HG03039 (cell line): ENCODE results near the gene REXO1.
"Not testable (repeated sequence)": the region's sequence is repeated elsewhere in the genome, so short reads cannot be mapped to it uniquely, and the experiment has no call there.

Experiments
- ATAC-seq: cut with Tn5 transposase; IDR thresholded peaks from one replicate; pipeline ENCODE4 v1.9.1; 2021; ENCODE audit warnings: mild to moderate bottlenecking, moderate library complexity; ENCODE audit not compliant: unreplicated experiment

Gene REXO1

GRCh38 chr19:1848399-1849131, at the start of gene REXO1:
TSS of gene REXO1 (minus strand) at chr19:1848483. CDS start at chr19:1848358, 125 bp downstream.
- ATAC-seq, result peak; percentile 58

GRCh38 chr19:1896508-1896907, 48.2 kb upstream of the REXO1 start:
- no peak for ATAC-seq

GRCh38 chr19:1893791-1894190, 45.5 kb upstream of the REXO1 start:
- no peak for ATAC-seq

- no peak for ATAC-seq
Measured at GRCh38 chr19:1889907-1890306, 41.6 kb upstream of the REXO1 start.

DNA sequence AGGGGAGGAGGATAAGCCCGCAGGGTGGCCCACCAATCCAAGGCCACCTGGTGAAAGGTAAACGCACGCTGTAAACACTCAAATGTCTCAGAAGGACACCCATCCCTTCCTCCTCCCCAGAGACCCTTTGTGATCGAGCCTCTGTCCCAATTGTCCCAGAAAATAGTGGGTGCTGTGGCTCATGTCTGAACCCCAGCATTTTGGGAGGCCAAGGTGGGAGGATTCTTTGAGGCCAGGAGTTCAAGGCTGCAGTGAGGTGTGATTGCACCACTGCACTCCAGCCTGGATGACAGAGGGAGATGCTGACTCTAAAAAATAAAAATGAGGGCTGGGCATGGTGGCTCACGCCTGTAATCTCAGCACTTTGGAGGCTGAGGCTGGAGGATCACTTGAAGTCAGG, 40.1 kb upstream of the REXO1 start:
- no peak for ATAC-seq

DNA sequence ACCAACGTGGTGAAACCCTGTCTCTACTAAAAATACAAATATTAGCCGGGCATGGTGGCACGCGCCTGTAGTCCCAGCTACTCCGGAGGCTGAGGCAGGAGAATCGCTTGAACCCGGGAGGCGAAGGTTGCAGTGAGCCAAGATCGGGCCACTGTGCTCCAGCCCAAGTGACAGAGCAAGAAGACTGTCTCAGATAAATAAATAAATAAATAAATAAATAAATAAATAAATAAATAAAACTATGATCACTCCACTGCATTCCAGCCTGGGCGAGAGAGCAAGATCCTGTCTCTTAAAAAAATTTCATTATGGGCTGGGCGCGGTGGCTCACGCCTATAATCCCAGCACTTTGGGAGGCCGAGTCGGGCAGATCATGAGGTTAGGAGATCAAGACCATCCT, 38.1 kb upstream of the REXO1 start:
- ATAC-seq, result not testable (repeated sequence)

GRCh38 chr19:1885398-1886119, 37.3 kb upstream of the REXO1 start, which contains the start of gene ABHD17A:
TSS of gene ABHD17A (minus strand) at chr19:1885496. CDS start at chr19:1881566, 3,930 bp downstream.
- ATAC-seq, result peak; percentile 73

DNA sequence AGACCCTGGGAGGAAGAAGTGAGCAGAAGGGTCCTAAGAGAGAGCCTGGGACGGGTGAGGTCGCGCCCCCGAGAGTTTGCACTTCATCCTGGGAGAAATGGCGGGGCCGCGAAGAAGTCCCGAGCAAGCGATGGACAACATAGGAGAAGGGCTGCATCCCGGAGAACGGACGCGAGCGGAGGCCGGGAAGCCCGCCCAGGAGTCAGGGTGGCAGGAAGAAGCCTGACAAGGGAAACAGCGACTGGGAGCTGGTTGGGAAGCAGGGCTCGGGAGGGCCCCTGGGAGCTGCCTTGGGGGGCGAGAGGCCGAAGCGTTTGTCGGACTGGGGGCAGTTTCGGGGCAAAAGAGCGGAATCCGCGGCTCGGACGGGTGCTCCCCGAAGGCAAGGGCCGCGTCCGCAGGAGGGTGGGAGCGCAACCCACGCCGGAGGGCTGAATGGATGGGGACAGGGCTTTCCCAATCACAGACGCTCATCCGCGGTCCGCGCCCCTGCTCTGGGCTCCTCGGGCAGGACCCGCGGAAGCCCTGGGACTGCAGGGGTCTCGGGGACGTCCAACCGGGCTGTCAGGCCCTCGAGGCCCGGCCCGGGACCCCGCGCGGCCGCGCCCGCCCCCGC, 36.5 kb upstream of the REXO1 start:
- peak; percentile 3 for ATAC-seq

- ATAC-seq, result no peak
Measured at GRCh38 chr19:1884291-1884718, 36.0 kb upstream of the REXO1 start.

DNA sequence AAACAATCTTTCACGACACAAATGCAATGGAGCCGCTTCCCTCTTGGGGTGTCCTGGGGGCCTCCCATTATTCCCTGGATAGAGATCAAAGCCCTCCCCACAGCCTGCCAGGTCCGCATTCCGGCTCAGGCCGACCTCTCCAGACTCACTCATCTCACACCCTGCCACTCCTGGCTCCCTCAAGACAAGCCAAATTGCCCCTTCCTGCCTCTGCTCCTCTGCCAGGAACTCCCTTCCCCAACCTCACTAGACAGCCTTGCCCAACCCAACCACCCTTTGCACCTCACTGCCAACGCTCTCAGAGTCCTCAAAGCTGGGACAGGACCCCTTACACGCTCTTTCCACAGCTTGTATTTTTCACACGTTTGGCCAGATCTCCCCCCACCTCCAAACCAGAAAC, 35.5 kb upstream of the REXO1 start:
- ATAC-seq, result no peak

- ATAC-seq, result no peak
Measured at GRCh38 chr19:1882786-1883692, 34.8 kb upstream of the REXO1 start.

GRCh38 chr19:1882089-1882785, 34.0 kb upstream of the REXO1 start:
- ATAC-seq, result no peak

DNA sequence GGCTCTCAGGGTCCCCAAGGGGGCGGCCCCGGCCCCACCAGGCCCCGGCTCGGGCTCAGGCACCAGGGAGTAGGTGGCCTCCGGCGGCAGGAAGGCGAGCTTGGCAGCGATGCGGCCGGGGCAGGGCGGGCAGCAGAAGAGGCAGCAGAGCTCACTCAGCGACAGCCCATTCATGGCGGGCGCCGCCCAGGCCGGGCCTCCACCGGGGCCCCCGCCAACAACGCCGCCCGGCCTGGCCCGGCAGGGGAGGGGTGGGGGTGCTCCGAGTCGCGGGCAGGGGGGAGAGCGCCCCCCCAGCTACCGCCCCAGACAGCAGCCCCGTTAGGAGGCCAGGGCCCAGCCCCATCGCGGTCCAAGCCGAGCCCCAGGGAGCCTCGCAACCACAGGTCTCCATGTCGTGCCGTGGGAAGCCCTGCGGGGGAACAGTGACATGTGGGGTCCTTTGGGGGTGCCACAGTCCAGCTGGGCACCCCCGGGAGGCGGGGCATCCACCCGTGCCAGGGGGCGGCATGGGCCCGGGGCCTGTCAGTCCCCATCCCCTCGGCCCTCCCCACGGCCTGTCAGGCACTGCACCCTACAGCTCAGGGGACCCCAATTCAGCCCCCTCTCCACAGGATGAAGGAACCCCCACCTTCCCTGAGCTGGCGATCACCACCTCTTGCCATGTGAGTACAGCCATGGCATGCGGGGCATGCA, 33.3 kb upstream of the REXO1 start:
- ATAC-seq, result not testable (repeated sequence)

DNA sequence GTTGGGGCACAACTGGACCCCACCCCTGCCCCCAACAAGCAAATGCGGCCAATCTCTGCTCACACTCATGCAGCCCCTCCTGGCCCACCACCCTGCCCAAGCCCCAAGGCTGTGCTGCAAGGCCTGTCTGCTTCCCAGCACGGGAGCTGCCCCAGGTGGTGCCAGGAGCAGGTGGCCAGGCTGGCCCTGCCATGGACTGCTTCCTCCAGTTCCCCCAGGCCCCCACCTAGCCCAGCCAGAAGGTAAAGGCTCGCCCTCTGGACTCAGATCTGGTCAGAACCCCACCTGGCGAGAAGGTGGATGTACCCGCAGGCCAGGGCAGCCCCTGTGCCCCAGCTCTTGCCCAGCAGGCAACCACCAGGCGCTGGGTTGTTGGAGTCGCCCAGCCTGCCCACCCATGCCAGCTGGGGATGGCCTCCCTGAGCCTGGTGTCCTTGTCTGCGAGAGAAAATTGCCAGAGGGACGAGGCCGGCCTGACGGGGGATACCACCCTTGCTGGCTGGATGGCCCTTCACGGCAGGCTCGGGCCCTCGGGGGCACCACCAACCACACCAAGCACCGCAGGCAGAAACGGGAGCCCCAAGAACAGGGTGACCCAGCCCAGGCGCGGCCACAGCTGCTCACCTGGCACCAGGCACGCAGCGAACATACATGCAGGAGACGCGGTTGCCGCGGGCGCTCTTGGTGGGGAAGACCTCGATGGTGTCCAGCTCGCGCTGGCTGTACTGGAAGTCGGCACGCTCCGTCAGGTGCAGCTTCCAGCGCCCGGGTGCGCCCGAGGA, 32.5 kb upstream of the REXO1 start:
- ATAC-seq, result no peak

DNA sequence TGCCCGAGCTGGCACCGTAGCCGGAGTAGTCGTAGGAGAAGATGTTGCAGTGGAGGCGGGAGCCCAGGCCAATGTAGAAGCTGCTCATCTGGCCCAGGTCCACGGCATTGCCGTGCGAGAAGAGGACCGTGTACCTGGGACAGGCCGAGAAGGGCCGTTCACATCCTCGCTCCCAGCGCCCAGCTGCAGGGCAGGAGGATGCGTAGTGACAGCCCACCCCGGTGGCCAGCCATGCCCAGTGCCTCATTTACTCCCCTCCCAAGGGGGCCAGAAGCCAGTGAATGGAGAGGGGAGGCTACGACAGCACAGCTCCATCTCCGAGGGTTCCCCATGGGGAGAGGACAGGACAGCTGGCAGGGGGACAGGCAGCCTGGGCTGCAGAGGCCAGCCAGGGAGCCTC, 31.7 kb upstream of the REXO1 start:
- not testable (repeated sequence) for ATAC-seq

GRCh38 chr19:1878583-1878982, 30.3 kb upstream of the REXO1 start:
- not testable (repeated sequence) for ATAC-seq

DNA sequence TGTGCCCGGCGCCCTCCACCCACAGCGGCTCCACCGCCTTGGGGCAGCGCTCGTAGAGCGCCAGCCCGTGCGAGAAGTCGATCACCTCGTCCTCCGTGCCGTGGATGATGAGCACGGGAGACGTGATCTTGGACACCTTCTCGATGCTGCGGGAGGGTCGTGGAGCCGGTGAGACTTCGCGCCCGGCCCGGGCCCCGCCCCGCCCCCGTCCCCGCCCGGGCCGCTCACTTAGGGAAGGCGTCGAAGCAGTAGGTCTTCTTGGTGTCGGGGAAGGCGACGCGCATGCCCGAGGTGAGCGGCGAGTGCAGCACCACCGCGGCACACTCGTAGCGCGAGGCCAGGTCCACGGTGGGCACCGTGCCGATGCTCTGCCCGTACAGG, 29.0 kb upstream of the REXO1 start:
- not testable (repeated sequence) for ATAC-seq

DNA sequence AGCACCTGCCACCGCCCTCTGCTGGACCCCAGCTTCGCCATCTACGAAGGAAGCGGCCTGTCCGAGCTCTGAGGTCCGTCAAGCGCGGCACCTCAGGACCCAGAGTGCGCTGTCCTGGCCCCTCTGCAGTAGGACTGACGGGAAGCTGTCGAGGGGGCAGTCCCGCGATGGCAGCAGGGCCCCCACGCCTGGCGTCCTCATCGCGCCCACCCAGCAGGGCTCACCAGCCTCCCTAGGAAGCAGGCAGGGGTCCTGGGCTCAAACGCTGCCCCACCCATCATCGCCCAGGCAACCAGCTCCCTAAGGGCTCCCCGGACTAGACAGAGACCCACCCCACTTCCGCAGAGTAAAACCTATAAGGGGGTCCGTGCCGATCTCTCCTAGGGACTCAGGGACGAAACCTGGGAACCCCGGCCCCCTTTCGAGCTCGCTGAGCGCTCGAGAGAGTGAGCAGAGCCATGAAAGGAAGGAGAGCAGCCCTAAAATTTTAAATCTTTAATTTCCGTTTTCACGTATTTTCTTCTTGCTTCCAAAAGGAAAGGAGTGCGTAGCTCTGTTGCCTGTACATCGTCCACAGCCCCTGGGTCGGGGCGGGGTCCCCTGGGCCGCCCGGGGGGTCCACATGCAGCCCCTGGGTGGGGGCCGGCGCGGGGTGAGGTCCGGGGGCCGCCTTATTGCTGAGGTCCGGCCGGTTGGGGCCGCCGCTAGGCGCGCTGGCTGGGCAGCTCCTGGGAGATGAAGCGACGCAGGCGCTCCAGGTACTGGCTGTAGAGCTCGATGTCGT, 28.4 kb upstream of the REXO1 start:
- ATAC-seq, result not testable (repeated sequence)
